ENCODE measurements around the gene PLLP. TPM values are rescaled to one million over a fixed set of nuclear protein-coding genes. Genes with fewer than 3 reads are reported as not detected.
"Not testable (repeated sequence)": the region's sequence is repeated elsewhere in the genome, so short reads cannot be mapped to it uniquely, and the experiment has no call there.

The PLLP gene
- polyA plus RNA-seq, 5 donors, result 3.2 to 7.5 (median 5.4) TPM

GRCh38 chr16:57273826-57274225 lies 10.6 kb downstream of the PLLP start:
- no peak for DNase-seq

DNA sequence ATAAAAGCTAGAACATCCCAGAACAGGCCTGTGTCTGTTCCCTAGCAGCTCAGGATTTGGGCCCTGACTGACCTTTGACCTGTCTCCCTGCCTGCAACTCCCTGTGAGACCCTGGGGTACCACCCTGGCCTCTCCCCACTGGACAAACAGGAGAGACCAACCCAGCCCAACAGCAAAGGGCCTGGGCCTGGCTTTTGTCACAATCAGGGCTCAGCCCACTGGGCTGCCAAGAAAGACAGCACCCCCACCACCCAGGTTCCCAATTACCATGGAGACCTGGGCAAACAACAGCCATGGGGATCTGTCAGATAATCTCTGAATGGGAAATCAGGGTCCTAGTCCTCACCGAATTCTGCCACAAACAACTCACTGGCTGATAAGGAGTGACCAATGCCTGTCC lies 11.1 kb downstream of the PLLP start:
- no peak for DNase-seq

DNA sequence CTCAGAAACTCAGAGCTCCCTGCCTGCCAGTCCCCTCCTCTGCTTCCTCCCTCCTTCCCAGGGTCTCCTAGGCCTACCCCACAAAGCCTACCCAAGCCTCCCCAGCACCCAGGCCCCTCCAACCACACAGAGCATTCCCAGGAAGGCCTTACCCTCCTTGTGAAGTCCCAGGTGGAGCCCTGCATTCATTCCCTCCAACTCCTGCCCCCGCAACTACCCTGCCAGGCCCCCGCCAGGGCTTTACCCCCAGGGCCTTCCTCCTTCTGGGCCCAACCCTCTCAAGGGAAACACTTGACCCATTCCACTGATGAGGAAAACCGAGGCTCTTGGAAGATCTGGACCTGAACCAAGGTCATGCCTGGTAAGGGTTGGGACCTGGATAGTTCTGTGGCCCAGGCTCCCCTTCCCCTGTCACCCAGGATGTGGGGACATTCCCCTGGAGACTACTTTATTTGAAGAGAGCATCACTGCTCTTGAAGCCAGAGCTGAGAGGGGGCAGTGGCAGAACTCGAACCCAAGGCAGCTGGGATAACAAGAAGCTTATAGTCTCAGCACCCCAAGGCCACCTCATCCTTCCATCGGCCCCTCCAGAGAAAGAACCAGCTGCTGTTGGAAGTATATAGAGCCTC lies 12.5 kb downstream of the PLLP start:
- no peak for DNase-seq

DNA sequence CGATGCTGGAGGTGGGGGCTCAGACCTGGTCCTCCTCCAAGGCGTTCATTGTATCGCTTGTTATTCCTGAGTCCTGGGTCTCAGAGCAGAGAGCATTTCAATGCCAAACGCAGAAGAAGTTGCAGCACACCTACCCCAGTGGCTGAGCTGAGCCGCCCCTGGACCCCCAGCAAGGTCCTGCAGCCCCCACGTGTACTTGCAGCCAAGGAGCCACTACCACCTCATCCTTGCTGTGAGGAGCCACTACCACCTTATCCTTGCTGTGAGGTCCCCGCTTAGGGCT lies 13.5 kb downstream of the PLLP start:
- DNase-seq, result no peak

DNA sequence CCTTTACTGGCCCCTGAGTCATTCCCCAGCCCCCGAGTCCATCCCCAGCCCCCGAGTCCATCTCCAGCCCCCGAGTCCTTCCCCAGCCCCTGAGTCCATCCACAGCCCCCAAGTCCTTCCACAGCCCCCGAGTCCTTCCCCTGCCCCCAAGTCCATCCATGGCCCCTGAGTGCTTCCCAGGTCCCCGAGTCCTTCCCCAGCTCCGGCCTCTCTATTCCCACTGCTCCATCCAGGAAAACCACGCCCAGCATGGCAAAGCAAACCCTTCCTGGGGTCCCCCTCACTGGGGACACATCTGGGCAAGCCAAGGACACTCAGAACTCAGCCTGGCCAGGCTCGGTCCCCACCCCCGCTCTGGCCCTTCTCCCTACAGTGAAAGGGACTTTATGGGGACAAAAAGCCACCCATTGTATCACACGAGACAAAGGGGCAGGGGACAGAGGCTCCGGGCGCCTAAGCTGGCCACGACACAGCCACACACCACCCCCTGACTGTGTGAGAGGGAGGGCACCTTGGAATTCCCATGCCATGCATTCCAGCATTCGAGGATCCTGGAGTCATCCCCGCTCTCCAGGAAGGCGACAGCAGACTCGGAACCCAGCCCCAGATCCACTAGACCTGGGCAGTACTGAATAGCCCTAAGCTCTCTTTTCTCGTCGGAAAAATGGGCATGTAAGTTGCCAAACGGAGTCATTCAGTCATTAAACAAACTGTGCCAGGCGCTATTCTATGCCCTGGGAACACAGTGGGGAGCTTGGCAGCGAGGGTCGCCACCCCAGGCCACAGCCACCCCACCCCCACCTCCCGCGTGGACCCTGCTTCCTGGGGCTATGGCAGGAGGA lies 14.0 kb downstream of the PLLP start:
- no peak for DNase-seq

DNA sequence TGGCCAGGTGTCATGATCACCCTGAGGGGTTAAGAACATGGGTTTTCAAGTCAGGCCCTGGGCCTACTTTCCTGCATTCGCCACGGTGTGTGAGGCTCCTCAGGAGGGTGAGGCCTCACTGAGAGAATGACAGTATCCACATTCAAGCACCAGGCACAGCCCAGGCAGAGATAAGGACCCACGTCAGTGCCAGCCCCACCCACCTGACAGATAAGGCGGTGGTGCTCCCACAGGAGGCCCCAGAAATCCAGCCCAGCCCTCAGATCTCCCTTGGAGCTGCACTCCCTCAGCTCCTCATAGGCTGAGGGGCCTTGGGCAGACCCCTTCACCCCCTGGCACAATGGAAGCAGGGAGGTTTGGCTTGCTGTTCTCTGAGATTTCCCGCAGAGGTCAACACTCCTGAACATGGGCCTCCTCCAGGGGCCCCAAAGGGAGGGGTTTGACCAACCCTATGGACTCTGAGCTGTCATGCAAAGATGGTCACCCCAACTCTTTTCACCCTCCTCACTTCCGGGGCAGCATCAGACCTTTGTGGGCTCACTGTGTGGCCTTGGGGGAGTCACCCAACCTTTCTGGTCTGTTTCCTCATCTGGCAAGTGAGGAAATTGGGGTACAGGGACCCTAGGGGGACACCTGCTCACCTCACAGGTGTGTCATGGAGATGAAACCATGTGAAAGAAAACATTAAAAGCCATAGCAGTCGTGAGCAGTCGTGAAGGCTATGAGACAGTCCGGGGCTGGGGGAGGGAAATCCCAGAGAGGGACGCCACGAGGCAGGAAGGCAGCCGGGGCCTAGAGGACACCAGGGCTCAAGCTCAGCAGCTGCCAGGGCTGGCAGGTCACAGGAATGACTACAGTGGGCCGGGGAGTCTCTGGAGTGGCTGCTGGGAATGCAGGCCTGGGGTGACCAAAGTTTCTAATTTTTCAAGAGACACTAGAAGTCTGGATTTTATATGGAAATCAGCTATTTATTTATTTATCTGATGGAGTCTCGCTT lies 15.4 kb downstream of the PLLP start:
- no peak for DNase-seq

GRCh38 chr16:57267343-57267742 lies 17.1 kb downstream of the PLLP start:
- not testable (repeated sequence) for DNase-seq

GRCh38 chr16:57266531-57267260 lies 17.8 kb downstream of the PLLP start:
- no peak for DNase-seq

- peak in 1 of 2 donors; percentile 34 for DNase-seq
Measured at GRCh38 chr16:57265850-57266530, 18.5 kb downstream of the PLLP start.

- DNase-seq, result no peak
Measured at GRCh38 chr16:57264950-57265371, 19.5 kb downstream of the PLLP start.

DNA sequence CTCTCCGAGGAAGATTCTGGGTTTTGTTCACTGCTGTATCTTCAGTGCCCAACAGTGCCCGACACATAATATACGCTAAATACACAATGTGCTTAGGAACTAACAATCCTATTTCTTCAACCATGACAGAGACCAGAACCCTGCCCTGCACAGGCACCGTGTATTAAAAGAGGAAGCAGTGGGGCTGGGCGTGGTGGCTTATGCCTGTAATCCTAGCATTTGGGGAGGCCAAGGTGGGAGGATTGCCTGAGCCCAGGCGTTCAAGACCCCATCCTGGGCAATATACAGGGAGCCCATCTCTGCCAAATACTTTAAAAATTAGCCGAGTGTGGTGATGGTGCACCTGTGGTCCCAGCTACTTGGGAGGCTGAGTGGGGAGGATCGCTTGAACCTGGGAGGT lies 20.1 kb downstream of the PLLP start:
- no peak for DNase-seq

DNA sequence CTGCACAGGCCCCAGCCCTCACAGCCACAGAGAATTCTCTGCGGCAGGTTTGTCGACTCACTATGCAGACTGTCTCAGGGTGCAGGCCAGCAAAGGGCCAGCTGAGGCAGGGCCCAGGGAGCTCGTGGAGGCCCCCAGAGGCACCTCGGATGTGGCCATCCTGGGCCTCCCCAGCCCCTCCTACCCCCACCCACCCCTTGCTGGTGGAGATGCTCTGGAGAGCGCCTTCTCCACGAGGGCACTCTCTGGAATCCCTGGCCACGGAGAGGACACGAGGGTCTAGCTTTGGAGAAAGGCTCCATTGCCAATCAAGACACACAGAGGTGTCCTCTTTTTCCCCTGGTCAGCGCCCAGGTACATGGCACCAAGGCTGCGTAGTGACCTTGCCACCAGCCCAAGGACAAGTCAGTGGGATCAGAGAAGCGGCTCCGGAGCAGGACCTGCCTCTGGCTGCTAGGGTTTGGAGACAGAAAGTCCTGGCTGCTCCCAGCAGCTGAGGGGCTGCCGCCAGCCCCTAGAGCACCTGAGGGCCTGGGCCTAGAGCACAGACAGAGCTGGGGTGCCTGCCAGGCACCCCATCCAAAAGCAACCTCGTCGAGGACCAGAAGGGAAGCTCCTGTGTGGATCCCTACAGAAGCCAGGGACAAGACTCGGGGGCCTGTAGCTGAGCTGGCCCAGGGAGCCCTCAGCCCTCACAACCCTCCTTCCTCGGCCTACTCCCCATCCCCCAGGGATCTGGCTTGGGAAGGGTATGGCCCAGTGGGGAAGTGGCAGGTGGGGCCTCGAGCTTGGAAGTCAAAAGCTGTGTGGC lies 20.7 kb downstream of the PLLP start:
- DNase-seq, result no peak

- no peak for DNase-seq
Measured at GRCh38 chr16:57262841-57263540, 21.5 kb downstream of the PLLP start.

DNA sequence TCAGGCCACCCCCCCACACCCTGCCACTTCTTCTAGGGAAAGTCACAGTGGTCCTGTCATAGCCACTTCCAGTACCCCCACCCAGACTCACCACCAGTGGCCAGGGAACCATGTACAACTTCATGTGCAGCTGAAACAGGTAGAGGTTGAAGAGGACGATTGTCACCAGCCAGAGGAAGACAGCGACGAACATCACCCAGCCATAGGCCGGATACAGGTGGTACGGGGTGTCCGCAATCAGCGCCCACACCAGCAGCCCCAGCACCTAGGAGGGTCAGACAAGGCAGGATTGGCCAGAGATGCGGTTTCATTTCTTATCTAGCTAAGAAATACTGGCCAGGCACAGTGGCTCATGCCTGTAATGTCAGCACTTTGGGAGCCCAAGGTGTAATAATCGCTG lies 22.7 kb downstream of the PLLP start:
- no peak for DNase-seq

- DNase-seq, result no peak
Measured at GRCh38 chr16:57260294-57260929, 24.1 kb downstream of the PLLP start.

- no peak for DNase-seq
Measured at GRCh38 chr16:57258910-57259475, 25.5 kb downstream of the PLLP start.

GRCh38 chr16:57258226-57258909 lies 26.1 kb downstream of the PLLP start:
- DNase-seq, result no peak

DNA sequence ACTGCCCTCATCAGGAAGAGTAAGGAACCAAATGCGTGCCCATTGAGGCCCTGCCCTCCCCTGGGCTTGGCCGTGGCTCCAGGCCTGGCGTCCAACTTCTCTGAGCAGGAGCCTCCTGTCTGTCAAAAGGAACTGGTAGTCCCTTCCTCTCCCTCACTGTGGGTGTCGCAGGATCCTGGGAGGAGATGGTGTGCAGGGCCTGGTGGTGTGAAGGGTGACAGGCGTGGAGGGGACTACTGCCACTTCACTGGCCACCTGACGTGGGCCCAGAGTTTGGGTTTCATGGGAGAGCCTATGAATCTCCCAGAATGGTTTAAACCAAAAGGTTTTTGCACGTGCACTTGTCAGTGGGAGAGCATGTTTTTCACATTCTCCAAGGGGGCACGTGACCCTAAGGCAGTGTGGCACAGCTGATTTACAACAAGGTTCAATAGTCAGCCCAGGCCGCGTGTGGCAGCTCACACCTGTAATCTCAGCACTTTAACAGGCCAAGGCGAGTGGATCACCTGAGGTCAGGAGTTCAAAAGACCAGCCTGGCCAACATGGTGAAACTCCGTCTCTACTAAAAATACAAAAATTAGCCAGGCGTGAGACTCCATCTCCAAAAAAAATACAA lies 26.9 kb downstream of the PLLP start:
- DNase-seq, result no peak
